Endothelial cell of umbilical vein (primary cell): ENCODE data around the gene JARID2. TPM values are rescaled to one million over a fixed set of nuclear protein-coding genes. Genes with fewer than 3 reads are reported as not detected.

Experiments
- BruUV-seq: library from RNA; stranded (reverse); fragments of 400-500 nt; replicated peaks from 2 replicates; lab custom pipeline; 2021; lab: Mats Ljungman, UMichigan
- CTCF ChIA-PET: fragments of 300-600, 350-600 bp; sonication (Branson Sonifier 250); formaldehyde crosslinking; loops from one replicate; lab custom pipeline; 2021; ENCODE audit warnings: antibody characterized with exemption, inconsistent platforms; lab: Charles Lee
- POLR2A ChIA-PET: fragments of 300-600, 350-600 bp; sonication (Branson Sonifier 250); formaldehyde crosslinking; loops from one replicate; lab custom pipeline; 2021; ENCODE audit warnings: antibody characterized with exemption, inconsistent platforms; lab: Charles Lee
- DNase-seq: peaks from one replicate; pipeline ENCODE4 v3.0.0-alpha.2; 2011; ENCODE audit warnings: low read depth, low spot score
- FAIRE-seq: peaks from 2 replicates; lab custom pipeline; 2011; peaks lifted over from hg19 to GRCh38; lab: Jason Lieb, UNC
- H2AFZ ChIP-seq: 2 replicates; pipeline ENCODE4 v1.6.0; 2012; ENCODE audit warnings: low read depth, low read length, control low read depth, inconsistent platforms
- H3K27ac ChIP-seq: 2 replicates; pipeline ENCODE4 v1.5.1; 2011; ENCODE audit warnings: low read depth, mild to moderate bottlenecking, control low read depth, low read length, moderate library complexity; ENCODE audit not compliant: insufficient read depth
- H3K27me3 ChIP-seq, 2 experiments: 2 replicates each; pipeline versions ENCODE4 v1.6.0 to v1.6.1; 2011; ENCODE audit warnings: low read length in 2 of 2, mixed read lengths in 1 of 2; ENCODE audit not compliant: control insufficient read depth in 2 of 2, insufficient read depth in 2 of 2
- H3K36me3 ChIP-seq, 2 experiments: 2 replicates in 1 of 2; 3 replicates in 1 of 2; pipeline ENCODE4 v1.5.1; 2011; ENCODE audit warnings: low read length in 2 of 2, mild to moderate bottlenecking in 1 of 2, moderate library complexity in 1 of 2; ENCODE audit not compliant: control insufficient read depth in 2 of 2, insufficient read depth in 2 of 2; ENCODE audit errors: extremely low read depth in 1 of 2
- H3K4me1 ChIP-seq: 3 replicates; pipeline ENCODE4 v1.5.1; 2011; ENCODE audit warnings: mild to moderate bottlenecking, low read length; ENCODE audit not compliant: control insufficient read depth, insufficient read depth; ENCODE audit errors: extremely low read depth
- H3K4me2 ChIP-seq: 2 replicates; pipeline ENCODE4 v1.6.1; 2011; ENCODE audit warnings: low read length, control low read depth, mixed read lengths; ENCODE audit not compliant: insufficient read depth
- H3K4me3 ChIP-seq, 3 experiments: fragments of 200-600 bp in 1 of 3; sonication (generic), shearing (Covaris generic) in 1 of 3; replicated peaks in 1 of 3; 2 replicates each; pipeline ENCODE4 v1.5.1; 2011 to 2016; ENCODE audit warnings: control low read depth in 3 of 3, low read length in 3 of 3, mild to moderate bottlenecking in 2 of 3, inconsistent platforms in 1 of 3, low read depth in 1 of 3, moderate library complexity in 1 of 3; ENCODE audit not compliant: insufficient read depth in 1 of 3
- H3K79me2 ChIP-seq: 2 replicates; pipeline ENCODE4 v1.6.0; 2012; ENCODE audit warnings: low read length, inconsistent platforms; ENCODE audit not compliant: control insufficient read depth, insufficient read depth
- H3K9ac ChIP-seq: replicated peaks from 2 replicates; pipeline ENCODE3; 2011; ENCODE audit warnings: low read length, control low read depth; ENCODE audit not compliant: insufficient read depth; ENCODE audit errors: extremely low read depth
- H3K9me1 ChIP-seq: replicated peaks from 3 replicates; pipeline ENCODE4 v1.6.0; 2011; ENCODE audit warnings: mild to moderate bottlenecking, low read length; ENCODE audit not compliant: control insufficient read depth, insufficient read depth; ENCODE audit errors: extremely low read depth
- H3K9me3 ChIP-seq: replicated peaks from 2 replicates; pipeline ENCODE4 v1.5.1; 2012; ENCODE audit warnings: low read length, inconsistent platforms; ENCODE audit not compliant: control insufficient read depth, insufficient read depth
- H4K20me1 ChIP-seq: replicated peaks from 2 replicates; pipeline ENCODE3; 2011; ENCODE audit warnings: mild to moderate bottlenecking, low read length; ENCODE audit not compliant: control insufficient read depth, insufficient read depth; ENCODE audit errors: extremely low read depth
- CTCF ChIP-seq, 2 donors: IDR thresholded peaks; 1 replicate in 1 of 2; 2 replicates in 1 of 2; pipeline ENCODE4 v1.5.1; 2011; ENCODE audit warnings: low read length in 2 of 2, mild to moderate bottlenecking in 2 of 2, moderate library complexity in 2 of 2, control low read depth in 1 of 2, inconsistent platforms in 1 of 2, low read depth in 1 of 2; ENCODE audit not compliant: insufficient read depth in 1 of 2; ENCODE audit errors: extremely low read depth in 1 of 2
- EZH2 ChIP-seq: IDR thresholded peaks from 2 replicates; pipeline ENCODE4 v1.6.1; 2012; ENCODE audit warnings: borderline replicate concordance, low read depth, mild to moderate bottlenecking, moderate library complexity, low read length, inconsistent platforms; ENCODE audit not compliant: severe bottlenecking
- FOS ChIP-seq: IDR thresholded peaks from 2 replicates; pipeline ENCODE4 v1.6.1; 2011; ENCODE audit warnings: mild to moderate bottlenecking, low read length, moderate library complexity, borderline replicate concordance; ENCODE audit not compliant: insufficient read depth
- GATA2 ChIP-seq: IDR thresholded peaks from 2 replicates; pipeline ENCODE4 v1.7.0; 2011; ENCODE audit warnings: low read depth, mild to moderate bottlenecking, moderate library complexity, mixed read lengths, low read length; ENCODE audit not compliant: insufficient read length, insufficient read depth
- JUN ChIP-seq: IDR thresholded peaks from 2 replicates; pipeline ENCODE4 v1.6.1; 2011; ENCODE audit warnings: borderline replicate concordance, low read depth; ENCODE audit not compliant: insufficient read length, insufficient read depth
- MAX ChIP-seq: IDR thresholded peaks from 2 replicates; pipeline ENCODE4 v1.6.1; 2011; ENCODE audit not compliant: insufficient read depth, insufficient read length
- MYC ChIP-seq: IDR thresholded peaks from one replicate; pipeline ENCODE4 v1.6.1; 2011; ENCODE audit warnings: mild to moderate bottlenecking, low read depth, low read length
- POLR2A ChIP-seq: IDR thresholded peaks from 2 replicates; pipeline ENCODE4 v1.6.1; 2012; ENCODE audit warnings: low read depth, mild to moderate bottlenecking, control low read depth, low read length
- POLR2AphosphoS5 ChIP-seq: IDR thresholded peaks from 2 replicates; pipeline ENCODE4 v1.6.1; 2012; ENCODE audit warnings: low read depth, mild to moderate bottlenecking, control low read depth, low read length, moderate library complexity; ENCODE audit not compliant: insufficient read depth
- dilution Hi-C: fragments of 300-500 bp; cut with MboI; formaldehyde crosslinking; loops from one replicate; pipeline ENCODE4 v1.15.0; 2019; ENCODE audit warnings: low sequenced_read_pairs; ENCODE audit not compliant: extremely low pct_ligation_motif_present
- intact Hi-C: fragments of 100-400 bp; cut with micrococcal nuclease; formaldehyde crosslinking; loops from one replicate; pipeline ENCODE4 v1.10.0; 2022
- polyA plus RNA-seq, 4 experiments: library from polyadenylated mRNA; depleted of rRNA in 3 of 4; stranded (reverse) in 3 of 4; unstranded in 1 of 4; fragments of >200 nt; gene quantifications; 2 replicates each; pipeline versions ENCODE4 v1.2.1 to v1.2.3, GENCODE V29; 2011 to 2012; ENCODE audit warnings: missing spikeins in 1 of 4
- total RNA-seq: library from RNA; stranded (reverse); gene quantifications from 2 replicates; pipeline ENCODE4 v1.2.3, GENCODE V29; 2021

The JARID2 gene
- total and polyA plus RNA-seq, 2 donors (not counting 3 experiments of a cell fraction or from before 2014, with no cell fraction given) = 2.9 to 10.6 TPM

GRCh38 chr6:15330174-15330944 lies 84.5 kb downstream of the JARID2 start:
- Histone ChIP-seq H3K79me2 (no peaks in the 10 kb centered on the region), H4K20me1 (no peaks in the 10 kb centered on the region), H3K27ac (no peak overlapping the region), H3K4me1 (peaks cover 4% of the 10 kb centered on the region), H3K36me3 (no peaks in the 10 kb centered on the region), H3K27me3 (no peaks in the 10 kb centered on the region), H2AFZ (no peak overlapping the region), H3K9me1 (no peaks in the 10 kb centered on the region), H3K4me2 (no peak overlapping the region), H3K4me3 (no peak overlapping the region), H3K9me3 (no peaks in the 10 kb centered on the region), H3K9ac (no peak overlapping the region)
- no peak for FAIRE-seq
- dilution Hi-C loops (no loop called here), intact Hi-C loops (no loop called here)
- DNase-seq = peak; percentile 42
- BruUV-seq = no TSS peak
- ChIA-PET POLR2A (no interaction called here), CTCF (no interaction called here)
- no peak for TF ChIP-seq JUN
- no peak for TF ChIP-seq GATA2
- TF ChIP-seq MYC = no peak
- TF ChIP-seq CTCF (IDR thresholded peaks at IDR 0.05; ENCODE audit: extremely low read depth in 1 of 2, insufficient read depth in 1 of 2, low read depth in 1 of 2, low read length in 2 of 2) = no peak
- TF ChIP-seq POLR2A = no peak
- no peak for TF ChIP-seq EZH2
- TF ChIP-seq POLR2AphosphoS5 = no peak
- no peak for TF ChIP-seq MAX
- no peak for TF ChIP-seq FOS
